Fibroblast of mammary gland (primary cell): ENCODE data around the gene REXO5.
"Not testable (repeated sequence)": the region's sequence is repeated elsewhere in the genome, so short reads cannot be mapped to it uniquely, and the experiment has no call there.

Experiments used
- DNase-seq: peaks from one replicate; pipeline ENCODE4 v3.0.0-alpha.2; 2010; ENCODE audit warnings: low read depth
- H3K4me3 ChIP-seq: 2 replicates; pipeline ENCODE4 v1.5.1; 2011; ENCODE audit warnings: low read depth, mild to moderate bottlenecking, low read length, moderate library complexity; ENCODE audit not compliant: control insufficient read depth
- CTCF ChIP-seq: conservative IDR thresholded peaks from 2 replicates; pipeline ENCODE4 v1.5.1; 2011; ENCODE audit warnings: low read depth, low read length, inconsistent platforms; ENCODE audit not compliant: control insufficient read depth, insufficient read depth

Gene REXO5

GRCh38 chr16:20862162-20862960, 56.0 kb downstream of the REXO5 start:
- no peak for DNase-seq
- no peak for TF ChIP-seq CTCF

GRCh38 chr16:20864376-20864775, 58.0 kb downstream of the REXO5 start:
- not testable (repeated sequence) for H3K4me3 ChIP-seq, DNase-seq

More at GRCh38 chr16:20862162-20862960, 56.0 kb downstream of the REXO5 start:
- H3K4me3 ChIP-seq: no peak overlapping the region

GRCh38 chr16:20865420-20866131, 59.2 kb downstream of the REXO5 start:
- DNase-seq: peak; percentile 60
- TF ChIP-seq CTCF: no peak
- H3K4me3 ChIP-seq: no peak overlapping the region

- no peak for TF ChIP-seq CTCF
- H3K4me3 ChIP-seq: no peak overlapping the region
- DNase-seq: peak; percentile 86
Measured at GRCh38 chr16:20866145-20866772, 59.9 kb downstream of the REXO5 start.

- TF ChIP-seq CTCF: no peak
- DNase-seq: peak; percentile 44
- H3K4me3 ChIP-seq: no peak overlapping the region
Measured at GRCh38 chr16:20866801-20867200, 60.5 kb downstream of the REXO5 start.

- no peak for TF ChIP-seq CTCF
- DNase-seq: peak; percentile 74
- no peak overlapping the region for H3K4me3 ChIP-seq
Measured at GRCh38 chr16:20867585-20867984, 61.3 kb downstream of the REXO5 start.

GRCh38 chr16:20868890-20869289, 62.6 kb downstream of the REXO5 start:
- DNase-seq: peak; percentile 77
- no peak overlapping the region for H3K4me3 ChIP-seq
- TF ChIP-seq CTCF: no peak
